ENCODE data around the gene ZNRF4. TPM values are rescaled to one million over a fixed set of nuclear protein-coding genes. Genes with fewer than 3 reads are reported as not detected.

The ZNRF4 gene
- total and polyA plus RNA-seq, 2 of the 8 experiments (the other 6 are each of a cell fraction or from before 2014, with no cell fraction given) = not detected

DNA sequence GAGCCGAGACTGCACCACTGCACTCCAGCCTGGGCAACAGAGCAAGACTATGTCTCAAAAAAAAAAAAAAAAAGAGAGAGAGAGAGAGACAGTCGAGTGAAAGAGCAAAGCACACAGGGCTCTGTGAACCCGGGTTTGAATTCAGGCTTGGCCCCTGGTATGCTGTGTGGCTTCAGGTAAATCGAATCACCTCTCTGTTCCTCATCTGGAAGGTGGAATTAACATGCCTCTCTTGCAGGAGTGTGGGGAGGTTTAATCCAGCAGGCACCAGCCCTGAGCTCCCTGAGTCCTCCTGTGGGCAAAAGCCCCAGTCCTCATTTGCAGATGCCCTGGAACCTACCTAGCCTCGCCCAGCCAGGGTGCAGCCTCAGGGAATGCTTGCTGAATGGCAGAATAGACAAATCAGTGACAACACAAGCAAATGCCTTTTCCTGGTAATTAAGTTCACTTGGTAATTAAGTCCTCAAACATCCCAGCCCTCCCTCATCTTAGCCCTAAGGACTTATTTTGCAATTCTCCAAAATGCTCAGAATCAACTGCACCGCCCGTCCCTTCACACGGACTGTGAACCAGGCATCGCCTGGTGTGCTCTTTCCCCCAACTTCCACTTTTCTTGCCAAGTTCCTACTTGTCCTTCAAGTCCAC, 4.6 kb upstream of the ZNRF4 start:
- Histone ChIP-seq H3K4me3 (ENCODE audit: extremely low read depth in 1 of 4, insufficient read depth in 2 of 4, low read depth in 3 of 4, low read length in 4 of 4) (no peak overlapping the region), H3K23me2 (ENCODE audit: low read depth, low read length) (peaks cover 3% of the 10 kb centered on the region; the same call in 1 of the 2 replicates), H2BK120ac (replicated peaks; ENCODE audit: low read depth, low read length) (no peak overlapping the region), H3K79me1 (ENCODE audit: low read depth, low read length) (no peaks in the 10 kb centered on the region), H3K9me3 (ENCODE audit: insufficient read depth in 2 of 2, low read depth in 1 of 2, low read length in 1 of 2) (0 out of 4 replicates have a peak, but pooled peaks cover 0 to 2% of the 10 kb centered on the region in 2 experiments), H2AK5ac (ENCODE audit: low read depth, low read length) (no peak overlapping the region), H3K23ac (ENCODE audit: insufficient read length) (no peak overlapping the region), H4K8ac (ENCODE audit: extremely low read depth, insufficient read depth, low read length) (no peak overlapping the region), H3K4ac (replicated peaks; ENCODE audit: insufficient read length, low read depth, low read length) (no peak overlapping the region), H4K5ac (ENCODE audit: insufficient read length, low read depth, low read length) (no peak overlapping the region), H3K18ac (ENCODE audit: extremely low read depth, low read length) (no peak overlapping the region), H4K20me1 (replicated peaks in 1 of 2; ENCODE audit: control insufficient read depth in 1 of 2, insufficient read depth in 2 of 2, low read length in 2 of 2) (no peaks in the 10 kb centered on the region), H2BK15ac (ENCODE audit: low read length) (no peak overlapping the region), H3K27ac (ENCODE audit: low read depth, low read length) (no peak overlapping the region), H2BK5ac (ENCODE audit: low read depth, low read length) (no peak overlapping the region), H2AFZ (ENCODE audit: low read length) (no peak overlapping the region), H3K27me3 (replicated peaks in 1 of 4; ENCODE audit: control insufficient read depth in 3 of 4, extremely low read depth in 1 of 4, insufficient read depth in 3 of 4, low read length in 3 of 4) (no peaks in the 10 kb centered on the region; a peak in 4 of 7 replicates), H3K79me2 (ENCODE audit: control insufficient read depth in 1 of 2, insufficient read depth in 2 of 2, low read length in 2 of 2) (no peaks in the 10 kb centered on the region), H2BK20ac (ENCODE audit: low read length) (no peak overlapping the region), H3K4me1 (replicated peaks in 1 of 4; ENCODE audit: control insufficient read depth in 3 of 4, insufficient read depth in 4 of 4, low read length in 3 of 4) (no peaks in the 10 kb centered on the region), H4K91ac (replicated peaks; ENCODE audit: insufficient read length, low read length) (no peak overlapping the region), H3K36me3 (ENCODE audit: control insufficient read depth in 2 of 4, insufficient read depth in 4 of 4, low read length in 3 of 4) (no peaks in the 10 kb centered on the region), H3K4me2 (ENCODE audit: insufficient read depth in 1 of 2, low read depth in 2 of 2, low read length in 2 of 2) (no peak overlapping the region), H2BK12ac (ENCODE audit: low read depth, low read length) (no peak overlapping the region), H3K9ac (replicated peaks in 1 of 4; ENCODE audit: extremely low read depth in 1 of 4, low read depth in 3 of 4, low read length in 3 of 4) (no peak overlapping the region), H3K14ac (ENCODE audit: insufficient read length) (no peak overlapping the region), H3K56ac (replicated peaks; ENCODE audit: insufficient read length, low read depth, low read length) (no peak overlapping the region)
- ChIA-PET CTCF (ENCODE audit: partially characterized antibody) (no interaction called here), POLR2A (ENCODE audit: partially characterized antibody) (no interaction called here)
- no peak for DNase-seq (ENCODE audit: low read depth in 1 of 2, low spot score in 2 of 2)
- no peak for FAIRE-seq
- WGBS, 2 experiments (ENCODE audit: extremely low coverage in 1 of 2, insufficient coverage in 1 of 2, insufficient read length in 1 of 2, insufficient replicate concordance in 2 of 2, low coverage in 1 of 2, low lambda C conversion rate in 2 of 2, missing lambda C conversion rate in 1 of 2) = 84% methylated on average over 9 of the region's 9 CpGs; no CpG with 5 or more reads in 1 of the 2 experiments
- TF ChIP-seq CREB1 (IDR thresholded peaks at IDR 0.05) (no peak), RBBP5 (IDR thresholded peaks at IDR 0.05; ENCODE audit: borderline replicate concordance, low read depth, low read length) (no peak), POLR2AphosphoS5 (IDR thresholded peaks at IDR 0.05; ENCODE audit: low read depth, low read length) (no peak), ASH2L (IDR thresholded peaks at IDR 0.05; ENCODE audit: low read length) (no peak), NANOG (IDR thresholded peaks at IDR 0.05; ENCODE audit: insufficient read depth, low read depth, low read length, poor library complexity, severe bottlenecking) (no peak), SIX5 (IDR thresholded peaks at IDR 0.05; ENCODE audit: low read depth, low read length) (no peak), CHD2 (IDR thresholded peaks at IDR 0.05; ENCODE audit: low read length) (no peak), SP1 (IDR thresholded peaks at IDR 0.05; ENCODE audit: low read depth, low read length) (no peak), SUZ12 (IDR thresholded peaks at IDR 0.05; ENCODE audit: low read length) (no peak)
- TF ChIP-seq, protein P1, sequence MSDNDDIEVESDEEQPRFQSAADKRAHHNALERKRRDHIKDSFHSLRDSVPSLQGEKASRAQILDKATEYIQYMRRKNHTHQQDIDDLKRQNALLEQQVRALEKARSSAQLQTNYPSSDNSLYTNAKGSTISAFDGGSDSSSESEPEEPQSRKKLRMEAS (IDR thresholded peaks at IDR 0.05) = no peak
- TF ChIP-seq, protein P2, sequence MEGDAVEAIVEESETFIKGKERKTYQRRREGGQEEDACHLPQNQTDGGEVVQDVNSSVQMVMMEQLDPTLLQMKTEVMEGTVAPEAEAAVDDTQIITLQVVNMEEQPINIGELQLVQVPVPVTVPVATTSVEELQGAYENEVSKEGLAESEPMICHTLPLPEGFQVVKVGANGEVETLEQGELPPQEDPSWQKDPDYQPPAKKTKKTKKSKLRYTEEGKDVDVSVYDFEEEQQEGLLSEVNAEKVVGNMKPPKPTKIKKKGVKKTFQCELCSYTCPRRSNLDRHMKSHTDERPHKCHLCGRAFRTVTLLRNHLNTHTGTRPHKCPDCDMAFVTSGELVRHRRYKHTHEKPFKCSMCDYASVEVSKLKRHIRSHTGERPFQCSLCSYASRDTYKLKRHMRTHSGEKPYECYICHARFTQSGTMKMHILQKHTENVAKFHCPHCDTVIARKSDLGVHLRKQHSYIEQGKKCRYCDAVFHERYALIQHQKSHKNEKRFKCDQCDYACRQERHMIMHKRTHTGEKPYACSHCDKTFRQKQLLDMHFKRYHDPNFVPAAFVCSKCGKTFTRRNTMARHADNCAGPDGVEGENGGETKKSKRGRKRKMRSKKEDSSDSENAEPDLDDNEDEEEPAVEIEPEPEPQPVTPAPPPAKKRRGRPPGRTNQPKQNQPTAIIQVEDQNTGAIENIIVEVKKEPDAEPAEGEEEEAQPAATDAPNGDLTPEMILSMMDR (IDR thresholded peaks at IDR 0.05; ENCODE audit: control extremely low read depth in 1 of 3, insufficient read depth in 1 of 3, low read depth in 1 of 3, low read length in 3 of 3) = no peak
